VCaP (cell line): ENCODE data around the gene PRKCB.

ENCODE experiments used
- H3K27ac ChIP-seq: fragments of 450-650 bp; 2 replicates; pipeline ENCODE4 v1.5.1; 2017
- TF ChIP-seq, protein P1 (sequence below): fragments of 450-650 bp; conservative IDR thresholded peaks from 2 replicates; pipeline ENCODE4 v1.5.1; 2017; ENCODE audit warnings: mild to moderate bottlenecking, moderate library complexity

Gene PRKCB

GRCh38 chr16:24041834-24042631 is 206.2 kb downstream of the PRKCB start:
- H3K27ac ChIP-seq = no peak overlapping the region
- TF ChIP-seq, protein P1, sequence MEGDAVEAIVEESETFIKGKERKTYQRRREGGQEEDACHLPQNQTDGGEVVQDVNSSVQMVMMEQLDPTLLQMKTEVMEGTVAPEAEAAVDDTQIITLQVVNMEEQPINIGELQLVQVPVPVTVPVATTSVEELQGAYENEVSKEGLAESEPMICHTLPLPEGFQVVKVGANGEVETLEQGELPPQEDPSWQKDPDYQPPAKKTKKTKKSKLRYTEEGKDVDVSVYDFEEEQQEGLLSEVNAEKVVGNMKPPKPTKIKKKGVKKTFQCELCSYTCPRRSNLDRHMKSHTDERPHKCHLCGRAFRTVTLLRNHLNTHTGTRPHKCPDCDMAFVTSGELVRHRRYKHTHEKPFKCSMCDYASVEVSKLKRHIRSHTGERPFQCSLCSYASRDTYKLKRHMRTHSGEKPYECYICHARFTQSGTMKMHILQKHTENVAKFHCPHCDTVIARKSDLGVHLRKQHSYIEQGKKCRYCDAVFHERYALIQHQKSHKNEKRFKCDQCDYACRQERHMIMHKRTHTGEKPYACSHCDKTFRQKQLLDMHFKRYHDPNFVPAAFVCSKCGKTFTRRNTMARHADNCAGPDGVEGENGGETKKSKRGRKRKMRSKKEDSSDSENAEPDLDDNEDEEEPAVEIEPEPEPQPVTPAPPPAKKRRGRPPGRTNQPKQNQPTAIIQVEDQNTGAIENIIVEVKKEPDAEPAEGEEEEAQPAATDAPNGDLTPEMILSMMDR = peak; percentile 81

GRCh38 chr16:24044467-24044866 is 208.7 kb downstream of the PRKCB start:
- H3K27ac ChIP-seq = no peak overlapping the region
- TF ChIP-seq, protein P1 = no peak

- H3K27ac ChIP-seq = no peak overlapping the region
- TF ChIP-seq, protein P1 = peak; percentile 66
Observed at GRCh38 chr16:24045641-24046040, 209.9 kb downstream of the PRKCB start.

DNA sequence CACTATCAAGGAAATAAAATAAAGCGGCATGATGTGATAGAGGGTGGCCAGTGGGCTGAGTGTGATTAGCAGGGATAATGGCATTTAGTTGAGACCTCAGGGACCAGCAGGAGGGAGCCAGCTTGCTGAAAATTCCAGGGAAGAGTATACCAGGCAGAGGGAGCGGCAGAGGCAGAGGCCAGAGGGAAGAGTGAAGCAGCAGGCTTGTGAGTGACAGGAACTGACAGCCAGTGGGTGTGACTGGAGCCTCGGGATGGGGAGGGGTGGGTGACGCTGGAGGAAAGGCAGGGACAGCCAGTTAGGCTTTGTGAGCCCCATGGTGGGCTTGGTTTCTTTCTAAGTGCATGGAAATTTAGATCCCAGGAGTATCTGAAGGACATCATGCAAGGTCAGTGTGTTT is 210.7 kb downstream of the PRKCB start:
- H3K27ac ChIP-seq = no peak overlapping the region
- TF ChIP-seq, protein P1 = no peak

- TF ChIP-seq, protein P1 = no peak
- no peak overlapping the region for H3K27ac ChIP-seq
Observed at GRCh38 chr16:24049113-24049512, 213.3 kb downstream of the PRKCB start.

GRCh38 chr16:24051125-24051524 is 215.3 kb downstream of the PRKCB start:
- no peak overlapping the region for H3K27ac ChIP-seq
- TF ChIP-seq, protein P1 = no peak

- H3K27ac ChIP-seq = no peak overlapping the region
- TF ChIP-seq, protein P1 = no peak
Observed at GRCh38 chr16:24052329-24053098, 216.7 kb downstream of the PRKCB start.
